GM12891 (cell line): ENCODE measurements around the gene KATNA1.

ENCODE experiments used
- POLR2A ChIP-seq: IDR thresholded peaks from 2 replicates; pipeline ENCODE4 v1.6.1; 2011; ENCODE audit warnings: low read depth, low read length, control low read depth
- POLR2AphosphoS5 ChIP-seq: IDR thresholded peaks from 2 replicates; pipeline ENCODE4 v1.6.1; 2011; ENCODE audit warnings: low read depth, low read length, control low read depth
- POU2F2 ChIP-seq: IDR thresholded peaks from 2 replicates; pipeline ENCODE4 v1.6.1; 2011; ENCODE audit warnings: low read depth, mild to moderate bottlenecking, control low read depth, low read length, moderate library complexity
- SPI1 ChIP-seq: IDR thresholded peaks from 2 replicates; pipeline ENCODE4 v1.6.1; 2011; ENCODE audit warnings: low read depth, low read length, control low read depth
- TAF1 ChIP-seq: IDR thresholded peaks from 2 replicates; pipeline ENCODE4 v1.6.1; 2011; ENCODE audit warnings: low read depth, low read length, control low read depth

GRCh38 chr6:149615805-149616204, 32.7 kb downstream of the KATNA1 start:
- TF ChIP-seq POLR2AphosphoS5 = no peak
- TF ChIP-seq POLR2A = no peak
- TF ChIP-seq TAF1 = no peak
- no peak for TF ChIP-seq SPI1
- TF ChIP-seq POU2F2 = no peak
